Thymus (tissue), 11 donors: ENCODE results near the gene PFN4. TPM values are rescaled to one million over a fixed set of nuclear protein-coding genes. Genes with fewer than 3 reads are reported as not detected.
"Not testable (repeated sequence)": the region's sequence is repeated elsewhere in the genome, so short reads cannot be mapped to it uniquely, and the experiment has no call there.

Source experiments
- DNase-seq, 9 donors: peaks; one replicate each; pipeline ENCODE4 v3.0.0-alpha.2; 2013; ENCODE audit warnings: low spot score in 9 of 9, low read depth in 6 of 9, missing footprints in 1 of 9
- H3K27ac ChIP-seq, 2 donors: one replicate each; pipeline ENCODE4 v1.5.1; 2013; ENCODE audit warnings: control low read depth in 1 of 2, low read depth in 1 of 2, low read length in 1 of 2, mild to moderate bottlenecking in 1 of 2, moderate library complexity in 1 of 2
- H3K27me3 ChIP-seq, 2 donors: one replicate each; pipeline ENCODE4 v1.5.1; 2013; ENCODE audit warnings: low read length in 1 of 2; ENCODE audit not compliant: control insufficient read depth in 2 of 2, insufficient read depth in 1 of 2
- H3K36me3 ChIP-seq, 2 donors: one replicate each; pipeline ENCODE4 v1.5.1; 2013; ENCODE audit warnings: low read length in 1 of 2, mild to moderate bottlenecking in 1 of 2, moderate library complexity in 1 of 2; ENCODE audit not compliant: control insufficient read depth in 2 of 2, insufficient read depth in 2 of 2
- H3K4me1 ChIP-seq, 2 donors: one replicate each; pipeline ENCODE4 v1.5.1; 2013; ENCODE audit warnings: low read length in 2 of 2; ENCODE audit not compliant: control insufficient read depth in 2 of 2, insufficient read depth in 2 of 2
- H3K4me3 ChIP-seq, 2 donors: one replicate each; pipeline ENCODE4 v1.5.1; 2013; ENCODE audit warnings: low read length in 2 of 2, control low read depth in 1 of 2, mild to moderate bottlenecking in 1 of 2
- H3K9me3 ChIP-seq, 2 donors: one replicate each; pipeline ENCODE4 v1.5.1; 2013; ENCODE audit warnings: low read length in 1 of 2, mild to moderate bottlenecking in 1 of 2; ENCODE audit not compliant: control insufficient read depth in 2 of 2, insufficient read depth in 1 of 2
- WGBS: extraction: QIAGEN DNeasy Blood & Tissue Kit; methylation state at CpG from one replicate; pipeline ENCODE4 v1.1.7; 2013; 5-methylcytosine and 5-hydroxymethylcytosine counted together
- polyA plus RNA-seq: library from polyadenylated mRNA; stranded (reverse); fragments of 200-250 nt; gene quantifications from one replicate; pipeline ENCODE4 v1.2.3, GENCODE V29; 2013
- total RNA-seq: library from RNA; stranded (reverse); fragments of 120-200 nt; gene quantifications from one replicate; pipeline ENCODE4 v1.2.4, GENCODE V29; 2013
- donor health status: healthy.

The PFN4 gene
- total and polyA plus RNA-seq, 2 donors = 0.90 to 1.3 TPM

DNA sequence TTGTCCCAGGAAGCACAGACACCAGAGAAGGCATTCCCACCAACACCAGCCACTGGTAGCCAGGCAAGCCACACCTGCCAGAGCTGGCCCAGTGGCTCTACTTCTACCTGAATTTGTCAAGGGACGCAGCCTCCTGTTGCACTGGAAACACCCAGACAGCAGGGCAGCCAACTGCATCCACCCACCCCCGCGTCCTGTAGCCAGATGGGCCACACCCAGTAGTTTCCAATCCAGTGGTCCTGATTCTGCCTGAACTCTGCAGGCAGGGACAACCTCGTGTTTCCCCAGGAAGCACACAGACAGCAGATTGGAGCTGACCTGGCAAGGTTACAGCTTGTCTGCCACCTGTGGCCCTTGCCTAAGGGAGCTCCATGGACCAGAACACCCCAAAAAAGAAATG lies 18.2 kb downstream of the PFN4 start:
- Histone ChIP-seq H3K36me3 (no peaks in the 10 kb centered on the region), H3K27me3 (no peaks in the 10 kb centered on the region), H3K9me3 (peaks cover 0 to 3% of the 10 kb centered on the region in 2 donors), H3K27ac (no peak overlapping the region), H3K4me1 (no peaks in the 10 kb centered on the region), H3K4me3 (no peak overlapping the region)
- no peak for DNase-seq
- WGBS = 87% methylated on average over 4 of the region's 4 CpGs

DNA sequence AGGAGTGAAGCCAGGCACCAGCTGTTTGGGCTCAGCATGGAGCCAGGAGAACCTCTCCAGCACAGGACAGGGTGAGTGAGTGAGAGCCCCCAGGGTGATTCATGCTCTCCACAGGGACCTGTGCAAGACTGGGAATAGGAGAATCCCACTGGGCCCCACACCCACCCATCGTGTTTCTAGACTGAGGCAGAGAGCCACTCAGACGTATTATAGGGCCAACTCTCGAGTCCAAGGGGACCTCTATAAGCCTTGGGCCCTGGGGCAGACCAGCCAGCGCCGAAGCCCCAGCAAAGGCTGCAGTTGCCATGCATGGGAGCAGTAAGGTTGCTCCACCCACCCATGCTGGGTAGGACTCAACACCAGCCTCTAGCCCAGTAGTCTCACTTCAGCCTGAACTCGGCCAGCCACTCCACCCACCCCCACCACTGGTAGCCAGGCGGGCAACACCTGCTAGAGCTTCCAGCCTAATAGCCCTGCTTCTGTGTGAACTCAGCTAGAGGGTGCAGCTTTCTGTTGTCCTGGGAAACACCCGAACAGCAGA lies 19.0 kb downstream of the PFN4 start:
- Histone ChIP-seq H3K36me3 (no peaks in the 10 kb centered on the region), H3K9me3 (peaks cover 0 to 3% of the 10 kb centered on the region in 2 donors), H3K4me1 (no peaks in the 10 kb centered on the region), H3K27me3 (no peaks in the 10 kb centered on the region), H3K4me3 (no peak overlapping the region), H3K27ac (no peak overlapping the region)
- WGBS = 98% methylated on average over 8 of the region's 8 CpGs
- DNase-seq = no peak

DNA sequence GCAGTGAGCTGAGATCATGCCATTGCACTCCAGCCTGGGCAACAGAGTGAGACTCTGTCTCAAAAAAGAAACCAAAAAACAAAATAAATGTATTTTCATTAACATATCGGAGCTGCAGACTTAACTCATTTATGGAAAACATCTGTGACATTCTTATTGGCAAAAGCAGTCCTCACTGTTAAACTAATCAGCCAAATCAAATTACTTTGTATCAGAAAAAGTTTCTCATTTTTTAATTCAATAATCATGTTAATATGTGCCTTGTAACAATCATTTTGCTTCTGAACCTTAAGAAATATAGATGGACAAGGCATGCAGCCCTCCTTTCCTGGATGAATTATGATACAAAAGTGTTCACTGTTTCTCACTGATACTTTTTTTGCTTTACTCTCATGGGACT lies 20.5 kb downstream of the PFN4 start:
- Histone ChIP-seq H3K36me3 (no peaks in the 10 kb centered on the region), H3K9me3 (peaks cover 0 to 3% of the 10 kb centered on the region in 2 donors), H3K4me1 (no peaks in the 10 kb centered on the region), H3K4me3 (no peak overlapping the region), H3K27ac (no peak overlapping the region), H3K27me3 (no peaks in the 10 kb centered on the region)
- no peak for DNase-seq
- 97% methylated on average over 1 of the region's 1 CpG for WGBS

DNA sequence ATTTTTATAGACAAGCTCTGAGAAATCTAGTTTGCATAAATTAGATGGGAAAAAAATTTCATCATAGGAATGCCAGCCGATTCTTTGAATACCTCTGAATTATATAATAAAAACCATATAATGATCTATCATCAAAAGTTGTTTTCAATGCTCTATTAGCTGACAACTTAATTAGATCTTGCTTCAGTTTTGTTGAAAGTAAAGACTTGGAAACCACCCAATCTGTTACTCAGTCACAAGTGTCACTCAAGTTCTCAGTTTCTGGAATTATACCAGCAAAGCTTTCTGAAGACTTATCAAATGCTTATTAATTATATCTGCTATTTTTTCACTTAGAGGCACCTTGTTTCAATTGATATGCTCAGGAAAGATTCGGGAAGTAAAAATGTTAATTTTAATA lies 21.1 kb downstream of the PFN4 start:
- Histone ChIP-seq H3K9me3 (peaks cover 0 to 3% of the 10 kb centered on the region in 2 donors), H3K36me3 (no peaks in the 10 kb centered on the region), H3K27ac (no peak overlapping the region), H3K27me3 (no peaks in the 10 kb centered on the region), H3K4me1 (no peaks in the 10 kb centered on the region), H3K4me3 (no peak overlapping the region)
- no peak for DNase-seq
- 76% methylated on average over 2 of the region's 2 CpGs for WGBS

DNA sequence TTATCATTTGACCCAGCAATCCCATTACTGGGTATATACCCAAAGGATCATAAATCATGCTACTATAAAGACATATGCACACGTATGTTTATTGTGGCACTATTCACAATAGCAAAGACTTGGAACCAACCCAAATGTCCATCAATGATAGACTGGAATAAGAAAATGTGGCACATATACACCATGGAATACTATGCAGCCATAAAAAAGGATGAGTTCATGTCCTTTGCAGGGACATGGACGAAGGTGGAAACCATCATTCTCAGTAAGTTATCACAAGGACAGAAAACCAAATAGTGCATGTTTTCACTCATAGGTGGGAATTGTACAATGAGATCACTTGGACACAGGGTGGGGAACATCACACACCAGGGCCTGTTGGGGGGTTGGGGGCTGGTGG lies 22.4 kb downstream of the PFN4 start:
- 98% methylated on average over 2 of the region's 2 CpGs for WGBS
- not testable (repeated sequence) for H3K27ac ChIP-seq, DNase-seq, H3K4me1 ChIP-seq, H3K36me3 ChIP-seq, H3K9me3 ChIP-seq, H3K4me3 ChIP-seq, H3K27me3 ChIP-seq

DNA sequence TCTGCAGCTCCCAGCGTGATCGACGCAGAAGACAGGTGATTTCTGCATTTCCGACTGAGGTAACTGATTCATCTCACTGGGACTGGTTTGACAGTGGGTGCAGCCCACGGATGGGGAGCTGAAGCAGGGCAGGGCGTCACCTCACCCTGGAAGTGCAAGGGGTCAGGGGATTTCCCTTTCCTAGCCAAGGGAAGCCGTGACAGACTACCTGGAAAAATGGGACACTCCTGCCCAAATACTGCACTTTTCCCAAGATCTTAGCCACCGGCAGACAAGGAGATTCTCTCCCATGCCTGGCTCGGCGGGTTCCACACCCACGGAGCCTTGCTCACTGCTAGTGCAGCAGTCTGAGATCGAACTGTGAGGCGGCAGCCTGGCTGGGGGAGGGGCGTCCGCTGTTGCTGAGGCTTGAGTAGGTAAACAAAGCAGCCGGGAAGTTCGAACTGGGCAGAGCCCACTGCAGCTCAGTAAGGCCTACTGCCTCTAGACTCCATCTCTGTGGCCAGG lies 27.9 kb downstream of the PFN4 start:
- DNase-seq, H3K9me3 ChIP-seq, H3K4me3 ChIP-seq, H3K4me1 ChIP-seq, H3K27ac ChIP-seq, H3K27me3 ChIP-seq, H3K36me3 ChIP-seq: not testable (repeated sequence)
- WGBS = 93% methylated on average over 17 of the region's 17 CpGs

DNA sequence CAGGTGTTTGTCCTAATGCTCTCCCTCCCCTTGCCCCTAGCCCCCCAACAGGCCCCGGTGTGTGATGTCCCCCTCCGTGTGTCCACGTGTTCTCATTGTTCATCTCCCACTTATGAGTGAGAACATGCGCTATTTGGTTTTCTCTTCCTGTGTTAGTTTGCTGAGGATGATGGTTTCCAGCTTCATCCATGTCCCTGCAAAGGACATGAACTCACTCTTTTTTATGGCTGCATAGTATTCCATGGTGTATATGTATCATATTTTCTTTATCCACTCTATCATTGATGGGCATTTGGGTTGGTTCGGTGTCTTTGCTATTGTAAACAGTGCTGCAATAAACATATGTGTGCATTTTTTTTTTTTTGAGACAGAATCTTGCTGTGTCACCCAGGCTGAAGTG lies 29.9 kb downstream of the PFN4 start:
- not testable (repeated sequence) for H3K4me1 ChIP-seq, H3K36me3 ChIP-seq, H3K9me3 ChIP-seq, H3K27me3 ChIP-seq, DNase-seq, H3K27ac ChIP-seq, H3K4me3 ChIP-seq
- 98% methylated on average over 5 of the region's 5 CpGs for WGBS

DNA sequence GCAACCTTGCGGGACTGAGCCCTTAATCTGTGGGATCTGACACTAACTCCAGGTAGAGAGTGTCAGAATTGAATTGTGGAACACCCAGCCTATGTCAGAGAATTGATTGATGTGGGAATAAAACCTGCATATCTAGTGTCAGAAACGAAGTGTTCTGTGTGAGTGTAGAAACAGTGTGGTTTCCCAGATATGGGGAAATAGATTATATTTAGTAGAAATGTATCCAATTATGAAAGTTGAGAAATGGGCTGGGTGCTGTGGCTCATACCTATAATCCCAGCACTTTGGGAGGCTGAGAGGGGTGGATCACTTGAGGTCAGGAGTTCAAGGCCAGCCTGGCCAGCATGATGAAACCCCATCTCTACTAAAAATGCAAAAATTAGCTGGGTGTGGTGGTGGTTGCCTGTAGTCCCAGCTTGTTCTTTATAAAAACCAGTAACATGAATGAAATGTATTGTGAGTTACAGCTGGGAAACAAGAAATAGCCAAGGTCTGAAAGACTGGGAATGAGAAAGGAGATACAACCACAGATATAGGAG lies 34.2 kb downstream of the PFN4 start:
- peaks cover 4 to 12% of the 10 kb centered on the region in 2 donors for H3K4me1 ChIP-seq
- no peak overlapping the region for H3K27ac ChIP-seq
- DNase-seq = no peak
- no peaks in the 10 kb centered on the region for H3K27me3 ChIP-seq
- WGBS = 65% methylated on average over 2 of the region's 2 CpGs
- no peak overlapping the region for H3K4me3 ChIP-seq
- H3K36me3 ChIP-seq = peaks cover 3 to 10% of the 10 kb centered on the region in 2 donors
- no peaks in the 10 kb centered on the region for H3K9me3 ChIP-seq

DNA sequence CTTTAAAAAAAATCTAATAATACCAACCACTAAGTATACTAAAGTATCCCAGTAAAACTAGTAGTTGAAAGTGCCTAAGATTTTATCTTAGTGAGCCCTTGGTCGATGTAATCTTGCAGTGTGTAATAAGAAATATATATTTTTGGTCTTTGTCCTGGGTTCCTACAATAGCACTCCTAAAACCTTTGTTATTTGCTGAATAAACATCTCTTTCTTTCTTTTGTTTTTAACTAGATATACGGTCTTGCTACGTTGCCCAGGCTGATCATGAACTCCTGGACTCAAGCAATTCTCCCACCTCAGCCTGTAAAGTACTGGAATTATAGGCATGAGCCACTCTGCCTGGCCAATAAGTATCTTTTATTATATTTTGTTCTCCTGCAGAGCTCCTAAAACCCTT lies 36.1 kb downstream of the PFN4 start:
- no peak for DNase-seq
- no peak overlapping the region for H3K4me3 ChIP-seq
- 98% methylated on average over 3 of the region's 3 CpGs for WGBS
- no peak overlapping the region for H3K27ac ChIP-seq
- peaks cover 9 to 19% of the 10 kb centered on the region in 2 donors for H3K4me1 ChIP-seq
- H3K27me3 ChIP-seq = no peaks in the 10 kb centered on the region
- no peaks in the 10 kb centered on the region for H3K9me3 ChIP-seq
- H3K36me3 ChIP-seq = peaks cover 6 to 10% of the 10 kb centered on the region in 2 donors
